Endothelial cell (in vitro differentiated cells): Measurements from ENCODE around the gene ZDHHC12. TPM values are rescaled to one million over a fixed set of nuclear protein-coding genes. Genes with fewer than 3 reads are reported as not detected.

Source experiments
- DNase-seq: peaks from one replicate; pipeline ENCODE4 v3.0.0; 2021; ENCODE audit warnings: low spot score
- H3K27ac Mint-ChIP-seq: one replicate; pipeline ENCODE4 v1.8.0; 2021; ENCODE audit warnings: mixed read lengths, inconsistent platforms; ENCODE audit not compliant: unreplicated experiment
- H3K27me3 Mint-ChIP-seq: one replicate; pipeline ENCODE4 v1.8.0; 2021; ENCODE audit warnings: mild to moderate bottlenecking, moderate library complexity, mixed read lengths, inconsistent platforms; ENCODE audit not compliant: unreplicated experiment
- H3K36me3 Mint-ChIP-seq: one replicate; pipeline ENCODE4 v1.8.0; 2021; ENCODE audit warnings: mild to moderate bottlenecking, low read depth, mixed read lengths, inconsistent platforms; ENCODE audit not compliant: unreplicated experiment
- H3K4me1 Mint-ChIP-seq: one replicate; pipeline ENCODE4 v1.8.0; 2021; ENCODE audit warnings: mild to moderate bottlenecking, mixed read lengths, inconsistent platforms; ENCODE audit not compliant: unreplicated experiment
- H3K4me3 Mint-ChIP-seq: one replicate; pipeline ENCODE4 v1.8.0; 2021; ENCODE audit warnings: mild to moderate bottlenecking, mixed read lengths, inconsistent platforms; ENCODE audit not compliant: unreplicated experiment
- H3K9me3 Mint-ChIP-seq: one replicate; pipeline ENCODE4 v1.8.0; 2021; ENCODE audit warnings: mixed read lengths, inconsistent platforms; ENCODE audit not compliant: unreplicated experiment
- total RNA-seq: library from RNA; stranded (reverse); fragmentation: NEBNext Ultra II Directional; extraction: Animal tissue kit (Norgen Biotek cat#: 25700); gene quantifications from one replicate; pipeline ENCODE4 v1.2.1, GENCODE V29; 2021; ENCODE audit not compliant: unreplicated experiment
- TF ChIP-seq, protein P1 (sequence below): fragments of 200-600 bp; sonication (generic); IDR thresholded peaks from one replicate; pipeline ENCODE4 v1.5.0; 2021; ENCODE audit warnings: antibody characterized with exemption; ENCODE audit not compliant: unreplicated experiment

Gene ZDHHC12
- total RNA-seq, 1 donor from 2014 or later: 42.1 TPM

DNA sequence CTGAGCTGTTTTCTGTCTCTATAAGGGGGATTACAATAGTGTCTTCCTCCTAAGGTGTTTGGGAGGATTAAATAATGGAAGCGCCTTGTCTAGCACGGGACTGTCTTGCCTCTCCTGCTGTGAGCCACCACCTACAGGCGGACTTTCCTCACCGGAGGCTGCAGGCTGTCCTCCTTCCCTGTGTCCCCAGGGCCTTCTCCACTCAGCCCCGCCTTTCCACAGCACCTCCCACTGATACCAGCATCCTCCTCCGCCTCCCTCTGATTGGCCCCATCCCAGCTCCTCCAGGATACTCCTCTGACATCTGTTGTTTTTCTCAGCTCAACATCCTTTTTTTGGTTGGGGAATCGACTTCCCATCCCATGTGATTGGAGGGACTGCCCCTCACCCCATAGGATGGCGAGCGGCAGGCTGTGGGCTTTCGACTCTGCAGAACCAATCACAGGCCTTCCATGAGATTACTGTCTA is 851 bp upstream of the ZDHHC12 start:
- TF ChIP-seq, protein P1, sequence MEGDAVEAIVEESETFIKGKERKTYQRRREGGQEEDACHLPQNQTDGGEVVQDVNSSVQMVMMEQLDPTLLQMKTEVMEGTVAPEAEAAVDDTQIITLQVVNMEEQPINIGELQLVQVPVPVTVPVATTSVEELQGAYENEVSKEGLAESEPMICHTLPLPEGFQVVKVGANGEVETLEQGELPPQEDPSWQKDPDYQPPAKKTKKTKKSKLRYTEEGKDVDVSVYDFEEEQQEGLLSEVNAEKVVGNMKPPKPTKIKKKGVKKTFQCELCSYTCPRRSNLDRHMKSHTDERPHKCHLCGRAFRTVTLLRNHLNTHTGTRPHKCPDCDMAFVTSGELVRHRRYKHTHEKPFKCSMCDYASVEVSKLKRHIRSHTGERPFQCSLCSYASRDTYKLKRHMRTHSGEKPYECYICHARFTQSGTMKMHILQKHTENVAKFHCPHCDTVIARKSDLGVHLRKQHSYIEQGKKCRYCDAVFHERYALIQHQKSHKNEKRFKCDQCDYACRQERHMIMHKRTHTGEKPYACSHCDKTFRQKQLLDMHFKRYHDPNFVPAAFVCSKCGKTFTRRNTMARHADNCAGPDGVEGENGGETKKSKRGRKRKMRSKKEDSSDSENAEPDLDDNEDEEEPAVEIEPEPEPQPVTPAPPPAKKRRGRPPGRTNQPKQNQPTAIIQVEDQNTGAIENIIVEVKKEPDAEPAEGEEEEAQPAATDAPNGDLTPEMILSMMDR: no peak
- peaks cover 12% of the 10 kb centered on the region for H3K27me3 Mint-ChIP-seq
- H3K27ac Mint-ChIP-seq: peak overlapping the region; percentile 81
- H3K9me3 Mint-ChIP-seq: no peaks in the 10 kb centered on the region
- H3K4me3 Mint-ChIP-seq: peak overlapping the region; percentile 88
- peak; percentile 50 for DNase-seq
- peaks cover 27% of the 10 kb centered on the region for H3K4me1 Mint-ChIP-seq
- H3K36me3 Mint-ChIP-seq: peaks cover 13% of the 10 kb centered on the region

DNA sequence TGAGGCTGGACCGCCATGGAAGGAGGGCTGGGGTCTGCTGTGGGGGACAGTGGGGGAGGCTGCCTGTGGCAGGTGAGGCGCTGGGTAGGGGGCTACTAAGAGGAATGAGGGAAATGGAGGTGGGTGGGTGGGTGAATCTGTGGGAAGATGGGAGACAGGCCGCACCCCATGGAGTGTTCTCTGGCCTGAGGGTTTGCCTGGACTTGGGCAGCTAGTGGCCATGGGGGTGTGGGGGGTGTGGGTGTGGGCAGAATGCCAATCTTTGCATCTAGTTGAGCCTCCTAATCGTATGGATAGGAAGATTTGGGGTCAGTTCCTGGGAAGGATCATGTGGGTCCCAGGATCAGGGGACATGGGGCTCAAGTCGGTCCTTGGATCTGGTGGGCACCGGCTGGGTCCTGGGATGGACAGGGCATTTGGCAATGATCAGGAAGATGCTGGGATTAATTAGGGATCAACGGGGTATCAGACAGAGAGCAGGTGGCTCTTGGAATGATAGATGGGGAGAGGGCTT is 518 bp downstream of the ZDHHC12 start:
- H3K36me3 Mint-ChIP-seq: peaks cover 13% of the 10 kb centered on the region
- peaks cover 27% of the 10 kb centered on the region for H3K4me1 Mint-ChIP-seq
- TF ChIP-seq, protein P1: no peak
- peak overlapping the region; percentile 53 for H3K27ac Mint-ChIP-seq
- peaks cover 12% of the 10 kb centered on the region for H3K27me3 Mint-ChIP-seq
- peak overlapping the region; percentile 97 for H3K4me3 Mint-ChIP-seq
- no peaks in the 10 kb centered on the region for H3K9me3 Mint-ChIP-seq
- no peak for DNase-seq

DNA sequence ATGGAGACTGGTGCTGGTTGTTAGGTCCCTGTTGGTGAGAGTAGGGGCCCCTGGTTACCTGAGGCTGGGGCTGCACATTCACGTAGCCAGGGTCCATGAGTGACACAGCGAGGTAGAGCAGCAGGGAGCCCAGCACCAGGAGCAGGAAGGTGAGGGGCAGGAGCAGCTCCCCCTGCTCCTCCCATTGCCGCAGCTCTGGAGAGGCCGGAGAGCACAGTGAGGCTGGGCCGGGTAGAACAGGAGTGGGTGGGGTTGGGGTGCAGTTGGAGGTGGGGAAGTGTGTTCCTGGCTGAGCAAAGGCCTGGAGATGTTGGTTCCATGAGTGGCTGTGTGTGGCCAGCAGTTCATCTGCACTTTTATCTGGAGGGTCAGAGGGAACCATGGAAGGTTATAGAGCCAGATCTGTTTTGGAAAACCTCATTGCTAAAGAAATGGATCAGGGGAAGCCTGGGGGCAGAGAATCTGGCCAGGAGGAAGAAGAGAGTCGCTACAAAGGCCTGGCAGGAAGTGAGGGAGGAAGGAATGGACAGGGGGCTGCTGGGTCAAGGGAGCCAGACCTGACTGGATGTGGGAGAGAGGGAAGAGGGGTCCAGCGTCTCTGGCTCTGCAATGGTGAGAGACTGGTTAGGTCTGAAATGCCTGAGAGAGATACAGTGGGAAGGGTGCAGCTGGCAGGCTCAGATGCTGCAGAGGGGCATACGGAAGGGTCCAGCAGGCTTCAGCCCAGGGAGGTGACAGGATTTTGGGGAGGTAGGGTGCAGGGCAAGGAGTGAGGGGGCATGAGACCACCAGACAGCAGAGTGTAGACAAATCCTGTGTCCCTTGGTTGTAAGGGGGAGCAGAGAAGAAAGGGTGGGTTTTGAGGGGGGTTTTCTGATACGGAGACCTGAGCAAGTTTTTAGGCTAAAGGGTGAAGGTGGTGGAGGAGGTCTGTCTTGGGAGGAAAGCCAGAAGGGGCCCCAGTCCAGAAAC is 1.3 kb downstream of the ZDHHC12 start:
- H3K4me1 Mint-ChIP-seq: peaks cover 27% of the 10 kb centered on the region
- no peak for DNase-seq
- peak overlapping the region; percentile 89 for H3K27ac Mint-ChIP-seq
- H3K4me3 Mint-ChIP-seq: peak overlapping the region; percentile 81
- H3K9me3 Mint-ChIP-seq: no peaks in the 10 kb centered on the region
- H3K36me3 Mint-ChIP-seq: peaks cover 13% of the 10 kb centered on the region
- TF ChIP-seq, protein P1: no peak
- H3K27me3 Mint-ChIP-seq: peaks cover 9% of the 10 kb centered on the region

DNA sequence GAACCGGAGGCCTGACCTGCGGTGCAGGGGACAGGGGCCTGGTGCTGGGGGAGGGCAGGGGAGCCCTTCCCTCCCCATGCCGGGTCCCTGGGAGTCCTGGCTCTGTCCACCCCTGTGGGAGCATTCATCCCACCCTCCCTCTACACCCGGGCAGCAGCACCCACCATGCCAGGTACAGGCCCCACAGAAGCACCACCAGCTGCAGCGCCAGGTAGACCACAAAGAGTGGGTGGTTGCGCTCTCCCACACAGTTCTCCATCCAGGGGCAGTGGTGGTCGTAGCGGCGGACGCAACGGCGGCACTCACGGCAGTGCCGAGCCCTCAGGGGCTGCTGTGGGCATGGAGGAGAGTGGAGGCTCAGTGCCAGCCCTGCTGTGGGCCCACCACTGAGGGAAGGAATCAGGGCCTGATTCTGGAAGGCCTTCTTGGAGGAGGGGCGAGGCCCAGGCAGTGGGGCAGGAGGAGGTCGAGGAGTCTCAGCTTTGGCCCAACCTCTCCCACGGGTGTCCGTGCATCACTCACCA is 2.4 kb downstream of the ZDHHC12 start:
- peaks cover 13% of the 10 kb centered on the region for H3K36me3 Mint-ChIP-seq
- no peaks in the 10 kb centered on the region for H3K9me3 Mint-ChIP-seq
- peaks cover 27% of the 10 kb centered on the region for H3K4me1 Mint-ChIP-seq
- H3K27ac Mint-ChIP-seq: no peak overlapping the region
- no peak for DNase-seq
- H3K27me3 Mint-ChIP-seq: peaks cover 9% of the 10 kb centered on the region
- H3K4me3 Mint-ChIP-seq: no peak overlapping the region
- TF ChIP-seq, protein P1: no peak
